HG03565 (cell line): ENCODE results near the gene WWTR1.

Experiments
- ATAC-seq: cut with Tn5 transposase; IDR thresholded peaks from one replicate; pipeline ENCODE4 v1.9.1; 2021; ENCODE audit warnings: mild to moderate bottlenecking, moderate library complexity; ENCODE audit not compliant: unreplicated experiment

The WWTR1 gene

GRCh38 chr3:149657926-149658743 lies at the start of gene WWTR1:
Gene WWTR1, minus strand, starts transcription at chr3:149658025. Its CDS starts 719 bp downstream, at chr3:149657306.
- peak; percentile 70 for ATAC-seq

GRCh38 chr3:149706905-149707304 lies 49.1 kb upstream of the WWTR1 start:
- no peak for ATAC-seq

- no peak for ATAC-seq
Observed at GRCh38 chr3:149705416-149705815, 47.6 kb upstream of the WWTR1 start.

- ATAC-seq: no peak
Observed at GRCh38 chr3:149703466-149703865, 45.6 kb upstream of the WWTR1 start.

- no peak for ATAC-seq
Observed at GRCh38 chr3:149702691-149703441, 45.0 kb upstream of the WWTR1 start.

GRCh38 chr3:149701977-149702350 lies 44.1 kb upstream of the WWTR1 start:
- no peak for ATAC-seq

GRCh38 chr3:149701206-149701976 lies 43.6 kb upstream of the WWTR1 start:
- no peak for ATAC-seq

- no peak for ATAC-seq
Observed at GRCh38 chr3:149688122-149688757, 30.4 kb upstream of the WWTR1 start.

- no peak for ATAC-seq
Observed at GRCh38 chr3:149686996-149687395, 29.2 kb upstream of the WWTR1 start.

GRCh38 chr3:149678351-149678950 lies 20.6 kb upstream of the WWTR1 start:
- ATAC-seq: no peak

- ATAC-seq: no peak
Observed at GRCh38 chr3:149673393-149673792, 15.6 kb upstream of the WWTR1 start.

- no peak for ATAC-seq
Observed at GRCh38 chr3:149670742-149671492, 13.1 kb upstream of the WWTR1 start.

- ATAC-seq: no peak
Observed at GRCh38 chr3:149667576-149667975, 9.8 kb upstream of the WWTR1 start.

- no peak for ATAC-seq
Observed at GRCh38 chr3:149663966-149664365, 6.1 kb upstream of the WWTR1 start.

GRCh38 chr3:149662240-149662887 lies 4.5 kb upstream of the WWTR1 start:
- no peak for ATAC-seq

- no peak for ATAC-seq
Observed at GRCh38 chr3:149660462-149660861, 2.6 kb upstream of the WWTR1 start.

GRCh38 chr3:149658744-149659497 lies 1.1 kb upstream of the WWTR1 start:
- ATAC-seq: no peak

GRCh38 chr3:149657321-149657925 lies 402 bp downstream of the WWTR1 start:
- ATAC-seq: peak; percentile 21
